ENCODE data around the gene UMOD. TPM values are rescaled to one million over a fixed set of nuclear protein-coding genes. Genes with fewer than 3 reads are reported as not detected.
A peak's percentile ranks its signal among the peaks of the same experiment; 100 is the strongest.

Gene UMOD
- total RNA-seq (not detected in 2 replicates), polyA plus RNA-seq (not detected in 2 replicates)

DNA sequence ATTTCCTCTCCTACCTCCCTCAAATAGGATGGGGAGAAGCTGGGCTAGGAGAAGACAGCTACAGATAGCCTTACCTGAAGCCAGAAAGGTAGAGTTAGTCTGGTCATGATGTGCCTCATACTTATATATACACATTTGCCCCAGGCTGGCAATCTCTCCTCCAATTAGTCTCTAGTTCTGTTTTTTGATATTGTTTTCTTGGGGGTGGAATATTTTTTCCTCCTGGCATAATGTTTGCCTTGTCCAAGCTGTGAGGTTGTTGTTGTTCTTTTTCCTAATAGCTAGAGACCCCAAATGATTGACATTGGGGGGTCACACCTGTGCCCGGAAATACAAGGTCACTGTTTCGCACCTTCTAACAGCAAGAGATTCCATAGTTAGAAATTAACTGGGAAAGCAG is at the start of gene UMOD:
UMOD (minus strand) TSS at position 101 of the 400 bp plus-strand sequence. CDS start 1,978 bp downstream, outside the sequence.
- no peak for DNase-seq (ENCODE audit: low spot score)
- H3K36me3 ChIP-seq (replicated peaks; ENCODE audit: insufficient read depth, low read depth) = no peaks in the 10 kb centered on the region
- H3K4me3 ChIP-seq = no peak within 1 kb of the TSS
- H3K27me3 ChIP-seq = no peaks in the 10 kb centered on the region
- no peak within 1 kb of the TSS for H2AFZ ChIP-seq
- no peak within 1 kb of the TSS for H3K4me2 ChIP-seq
- no peaks in the 10 kb centered on the region for H3K9me2 ChIP-seq (replicated peaks; ENCODE audit: insufficient read depth)
- 71% methylated on average over 2 of the region's 2 CpGs for WGBS (ENCODE audit: low lambda C conversion rate, missing lambda C conversion rate)
- no peak within 1 kb of the TSS for H3K27ac ChIP-seq
- H3K9me3 ChIP-seq (ENCODE audit: low read depth) = no peaks in the 10 kb centered on the region
- no peaks in the 10 kb centered on the region for H4K20me1 ChIP-seq (ENCODE audit: insufficient read depth, poor library complexity, severe bottlenecking)
- H3K4me1 ChIP-seq (ENCODE audit: insufficient read depth) = no peaks in the 10 kb centered on the region
- TF ChIP-seq EZH2phosphoT487 (IDR thresholded peaks at IDR 0.05; ENCODE audit: low read depth, severe bottlenecking, unreplicated experiment) = no peak
- TF ChIP-seq EZH2 (IDR thresholded peaks at IDR 0.05; ENCODE audit: borderline replicate concordance) = no peak
- TF ChIP-seq, protein P1, sequence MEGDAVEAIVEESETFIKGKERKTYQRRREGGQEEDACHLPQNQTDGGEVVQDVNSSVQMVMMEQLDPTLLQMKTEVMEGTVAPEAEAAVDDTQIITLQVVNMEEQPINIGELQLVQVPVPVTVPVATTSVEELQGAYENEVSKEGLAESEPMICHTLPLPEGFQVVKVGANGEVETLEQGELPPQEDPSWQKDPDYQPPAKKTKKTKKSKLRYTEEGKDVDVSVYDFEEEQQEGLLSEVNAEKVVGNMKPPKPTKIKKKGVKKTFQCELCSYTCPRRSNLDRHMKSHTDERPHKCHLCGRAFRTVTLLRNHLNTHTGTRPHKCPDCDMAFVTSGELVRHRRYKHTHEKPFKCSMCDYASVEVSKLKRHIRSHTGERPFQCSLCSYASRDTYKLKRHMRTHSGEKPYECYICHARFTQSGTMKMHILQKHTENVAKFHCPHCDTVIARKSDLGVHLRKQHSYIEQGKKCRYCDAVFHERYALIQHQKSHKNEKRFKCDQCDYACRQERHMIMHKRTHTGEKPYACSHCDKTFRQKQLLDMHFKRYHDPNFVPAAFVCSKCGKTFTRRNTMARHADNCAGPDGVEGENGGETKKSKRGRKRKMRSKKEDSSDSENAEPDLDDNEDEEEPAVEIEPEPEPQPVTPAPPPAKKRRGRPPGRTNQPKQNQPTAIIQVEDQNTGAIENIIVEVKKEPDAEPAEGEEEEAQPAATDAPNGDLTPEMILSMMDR (IDR thresholded peaks at IDR 0.05; ENCODE audit: poor library complexity) = no peak
- no peaks in the 10 kb centered on the region for H3K79me2 ChIP-seq

DNA sequence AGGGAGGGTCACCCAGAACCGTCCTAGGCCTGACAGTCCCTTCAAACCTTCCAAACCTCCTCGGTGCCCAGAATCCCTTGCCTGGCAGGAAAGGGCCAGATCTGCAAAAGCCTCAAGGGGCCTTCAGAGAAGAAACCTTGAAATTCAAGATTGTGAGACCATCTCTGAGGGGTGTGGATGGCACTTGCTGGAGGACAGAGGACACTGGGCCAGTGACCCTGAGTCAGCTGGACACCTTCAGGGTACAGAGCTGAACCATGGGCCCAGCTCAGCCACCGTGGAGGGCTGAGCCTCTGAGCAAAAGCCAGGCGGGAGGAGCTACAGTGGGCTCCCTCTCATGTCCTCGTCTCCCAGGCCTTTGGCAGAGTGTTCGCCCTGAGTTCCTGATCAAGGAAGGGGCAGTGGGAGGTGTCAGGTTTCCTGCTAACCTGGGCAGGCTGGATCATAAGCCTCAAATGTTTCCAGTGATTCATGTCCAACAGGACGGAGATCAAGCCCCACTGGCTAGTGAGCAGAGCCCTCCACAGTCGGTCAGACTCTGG is 49.0 kb upstream of the UMOD start:
- Histone ChIP-seq H3K27me3 (no peaks in the 10 kb centered on the region), H3K36me3 (replicated peaks; ENCODE audit: insufficient read depth, low read depth) (no peaks in the 10 kb centered on the region), H3K27ac (peak overlapping the region; percentile 23), H2AFZ (no peak overlapping the region), H3K4me3 (no peak overlapping the region), H3K9me2 (replicated peaks; ENCODE audit: insufficient read depth) (no peaks in the 10 kb centered on the region), H3K4me2 (no peak overlapping the region), H4K20me1 (ENCODE audit: insufficient read depth, poor library complexity, severe bottlenecking) (no peaks in the 10 kb centered on the region), H3K4me1 (ENCODE audit: insufficient read depth) (no peaks in the 10 kb centered on the region), H3K9me3 (ENCODE audit: low read depth) (no peaks in the 10 kb centered on the region), H3K79me2 (no peaks in the 10 kb centered on the region)
- WGBS (ENCODE audit: low lambda C conversion rate, missing lambda C conversion rate) = 68% methylated on average over 8 of the region's 8 CpGs
- no peak for TF ChIP-seq EZH2 (IDR thresholded peaks at IDR 0.05; ENCODE audit: borderline replicate concordance)
- TF ChIP-seq, protein P1 (IDR thresholded peaks at IDR 0.05; ENCODE audit: poor library complexity) = no peak
- TF ChIP-seq EZH2phosphoT487 (IDR thresholded peaks at IDR 0.05; ENCODE audit: low read depth, severe bottlenecking, unreplicated experiment) = no peak
- DNase-seq (ENCODE audit: low spot score) = no peak

DNA sequence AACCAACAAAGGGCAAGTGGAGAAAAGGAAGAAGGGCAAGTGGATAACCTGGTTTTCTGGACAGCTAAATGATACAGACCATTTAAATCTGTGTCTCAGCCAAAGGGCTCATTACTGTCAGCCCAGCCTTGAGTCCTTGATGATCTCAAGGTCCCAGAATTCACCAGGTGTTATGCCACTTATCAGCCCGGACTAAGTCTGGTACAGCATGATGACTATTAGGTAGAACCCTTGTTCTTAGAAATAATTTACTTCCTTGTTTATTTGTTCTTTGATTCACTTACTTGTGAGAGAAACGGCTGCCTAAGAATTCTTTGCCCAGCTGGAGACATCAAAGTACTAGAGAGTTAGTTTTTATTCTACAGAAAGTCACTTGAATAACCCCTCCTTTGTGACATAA is 48.6 kb upstream of the UMOD start:
- Histone ChIP-seq H2AFZ (no peak overlapping the region), H3K27ac (peak overlapping the region; percentile 23), H3K4me3 (no peak overlapping the region), H3K9me3 (ENCODE audit: low read depth) (no peaks in the 10 kb centered on the region), H3K4me2 (no peak overlapping the region), H3K9me2 (replicated peaks; ENCODE audit: insufficient read depth) (no peaks in the 10 kb centered on the region), H3K4me1 (ENCODE audit: insufficient read depth) (no peaks in the 10 kb centered on the region), H3K27me3 (no peaks in the 10 kb centered on the region), H4K20me1 (ENCODE audit: insufficient read depth, poor library complexity, severe bottlenecking) (no peaks in the 10 kb centered on the region), H3K79me2 (no peaks in the 10 kb centered on the region), H3K36me3 (replicated peaks; ENCODE audit: insufficient read depth, low read depth) (no peaks in the 10 kb centered on the region)
- TF ChIP-seq EZH2phosphoT487 (IDR thresholded peaks at IDR 0.05; ENCODE audit: low read depth, severe bottlenecking, unreplicated experiment) = no peak
- TF ChIP-seq, protein P1 (IDR thresholded peaks at IDR 0.05; ENCODE audit: poor library complexity) = no peak
- no peak for TF ChIP-seq EZH2 (IDR thresholded peaks at IDR 0.05; ENCODE audit: borderline replicate concordance)
- no peak for DNase-seq (ENCODE audit: low spot score)
- WGBS (ENCODE audit: low lambda C conversion rate, missing lambda C conversion rate) = 36% methylated on average over 2 of the region's 2 CpGs

All from hepatocyte (in vitro differentiated cells).